ENCODE results near the gene BMPR1A.

GRCh38 chr10:86753051-86753450 is 3.4 kb upstream of the BMPR1A start:
- TF ChIP-seq EP300 (IDR thresholded peaks at IDR 0.05; ENCODE audit: low read depth) (no peak), POLR2A (IDR thresholded peaks at IDR 0.05) (no peak), CTCF (IDR thresholded peaks at IDR 0.05) (no peak), POLR2AphosphoS5 (IDR thresholded peaks at IDR 0.05) (no peak)
